H9 (cell line): ENCODE measurements around the gene HS6ST1. TPM values are rescaled to one million over a fixed set of nuclear protein-coding genes. Genes with fewer than 3 reads are reported as not detected.
A peak's percentile ranks its signal among the peaks of the same experiment; 100 is the strongest.

Experiments used
- DNase-seq: peaks from one replicate; pipeline ENCODE4 v3.0.0-alpha.2; 2017
- H2AFZ ChIP-seq: one replicate; pipeline ENCODE4 v1.6.1; 2013; ENCODE audit warnings: mild to moderate bottlenecking, low read length, control low read depth, moderate library complexity
- H2AK5ac ChIP-seq: 2 replicates; pipeline ENCODE4 v1.6.1; 2013; ENCODE audit warnings: low read length, control low read depth, mixed read lengths; ENCODE audit not compliant: insufficient read length
- H2BK120ac ChIP-seq: one replicate; pipeline ENCODE4 v1.6.1; 2013; ENCODE audit warnings: low read depth, mild to moderate bottlenecking, low read length, control low read depth, inconsistent platforms; ENCODE audit not compliant: poor library complexity, severe bottlenecking
- H2BK12ac ChIP-seq: 2 replicates; pipeline ENCODE4 v1.6.1; 2013; ENCODE audit warnings: low read length, control low read depth, mixed read lengths, low read depth; ENCODE audit not compliant: insufficient read length
- H2BK15ac ChIP-seq: 2 replicates; pipeline ENCODE4 v1.6.1; 2013; ENCODE audit warnings: low read depth, low read length, control low read depth
- H2BK20ac ChIP-seq: one replicate; pipeline ENCODE4 v1.6.1; 2013; ENCODE audit warnings: low read depth, mild to moderate bottlenecking, low read length, control low read depth, inconsistent platforms; ENCODE audit not compliant: poor library complexity, severe bottlenecking
- H2BK5ac ChIP-seq: 2 replicates; pipeline ENCODE4 v1.6.1; 2013; ENCODE audit warnings: low read length, control low read depth, mixed read lengths; ENCODE audit not compliant: insufficient read length
- H3K14ac ChIP-seq: 2 replicates; pipeline ENCODE4 v1.6.1; 2013; ENCODE audit warnings: low read length, control low read depth; ENCODE audit not compliant: insufficient read depth
- H3K18ac ChIP-seq: 2 replicates; pipeline ENCODE4 v1.6.1; 2013; ENCODE audit warnings: low read depth, mild to moderate bottlenecking, mixed read lengths, low read length, control low read depth; ENCODE audit not compliant: insufficient read length
- H3K23ac ChIP-seq: 2 replicates; pipeline ENCODE4 v1.6.1; 2013; ENCODE audit warnings: low read length, control low read depth, mixed read lengths, low read depth; ENCODE audit not compliant: insufficient read length
- H3K23me2 ChIP-seq: 2 replicates; pipeline ENCODE4 v1.6.1; 2013; ENCODE audit warnings: low read depth, mild to moderate bottlenecking, mixed read lengths, low read length, control low read depth; ENCODE audit not compliant: insufficient read length, poor library complexity, severe bottlenecking
- H3K27ac ChIP-seq: 2 replicates; pipeline ENCODE4 v1.5.1; 2013; ENCODE audit warnings: low read length, control low read depth, mixed read lengths, low read depth; ENCODE audit not compliant: insufficient read length
- H3K27me3 ChIP-seq: 2 replicates; pipeline ENCODE4 v1.6.1; 2013; ENCODE audit warnings: low read length, control low read depth, inconsistent platforms; ENCODE audit not compliant: insufficient read depth
- H3K4ac ChIP-seq: 2 replicates; pipeline ENCODE4 v1.6.1; 2013; ENCODE audit warnings: low read depth, mild to moderate bottlenecking, control low read depth, inconsistent platforms, low read length, moderate library complexity
- H3K4me1 ChIP-seq: 2 replicates; pipeline ENCODE4 v1.6.1; 2013; ENCODE audit warnings: low read length, control low read depth, inconsistent platforms; ENCODE audit not compliant: insufficient read depth
- H3K4me2 ChIP-seq: 2 replicates; pipeline ENCODE4 v1.6.1; 2013; ENCODE audit warnings: low read length, control low read depth, mixed read lengths; ENCODE audit not compliant: insufficient read length, insufficient read depth
- H3K56ac ChIP-seq: 2 replicates; pipeline ENCODE4 v1.6.1; 2013; ENCODE audit warnings: low read depth, mild to moderate bottlenecking, mixed read lengths, low read length, control low read depth; ENCODE audit not compliant: insufficient read length
- H3K79me1 ChIP-seq: 2 replicates; pipeline ENCODE4 v1.6.1; 2013; ENCODE audit warnings: low read depth, mild to moderate bottlenecking, moderate library complexity, low read length, control low read depth, inconsistent platforms; ENCODE audit not compliant: insufficient read depth, poor library complexity, severe bottlenecking
- H3K79me2 ChIP-seq: 2 replicates; pipeline ENCODE4 v1.6.1; 2013; ENCODE audit warnings: low read length, control low read depth, inconsistent platforms; ENCODE audit not compliant: insufficient read depth
- H3K9ac ChIP-seq: 2 replicates; pipeline ENCODE4 v1.6.1; 2013; ENCODE audit warnings: low read length, control low read depth, mixed read lengths; ENCODE audit not compliant: insufficient read length; ENCODE audit errors: extremely low read depth
- H3K9me3 ChIP-seq: one replicate; pipeline ENCODE4 v1.6.1; 2013; ENCODE audit warnings: low read depth, low read length, inconsistent platforms; ENCODE audit not compliant: control insufficient read depth
- H3T11ph ChIP-seq: one replicate; pipeline ENCODE4 v1.6.1; 2013; ENCODE audit warnings: mild to moderate bottlenecking, low read length, control low read depth, inconsistent platforms
- H4K20me1 ChIP-seq: one replicate; pipeline ENCODE4 v1.6.1; 2013; ENCODE audit not compliant: control insufficient read depth, insufficient read length, insufficient read depth
- H4K5ac ChIP-seq: 2 replicates; pipeline ENCODE4 v1.6.1; 2013; ENCODE audit warnings: low read depth, mild to moderate bottlenecking, mixed read lengths, low read length, control low read depth; ENCODE audit not compliant: insufficient read length
- H4K8ac ChIP-seq: replicated peaks from 2 replicates; pipeline ENCODE4 v1.6.1; 2013; ENCODE audit warnings: low read length, control low read depth, mixed read lengths, low read depth; ENCODE audit not compliant: insufficient read length
- H4K91ac ChIP-seq: 2 replicates; pipeline ENCODE4 v1.6.1; 2013; ENCODE audit warnings: low read depth, mild to moderate bottlenecking, moderate library complexity, mixed read lengths, low read length, control low read depth; ENCODE audit not compliant: insufficient read length
- H3K27ac Mint-ChIP-seq, 3 experiments: 2 replicates in 2 of 3; 3 replicates in 1 of 3; pipeline ENCODE4 v1.8.0; 2020 to 2021; ENCODE audit warnings: mixed read lengths in 3 of 3, mild to moderate bottlenecking in 1 of 3, moderate library complexity in 1 of 3
- H3K27me3 Mint-ChIP-seq: 2 replicates; pipeline ENCODE4 v1.8.0; 2021; ENCODE audit warnings: low read depth, mild to moderate bottlenecking, moderate library complexity, mixed read lengths
- H3K36me3 Mint-ChIP-seq, 3 experiments: 2 replicates in 2 of 3; 3 replicates in 1 of 3; pipeline ENCODE4 v1.8.0; 2020 to 2021; ENCODE audit warnings: low read depth in 3 of 3, mixed read lengths in 3 of 3; ENCODE audit not compliant: insufficient read depth in 1 of 3
- H3K4me1 Mint-ChIP-seq, 2 experiments: 2 replicates each; pipeline ENCODE4 v1.8.0; 2020; ENCODE audit warnings: mixed read lengths in 2 of 2
- H3K4me3 Mint-ChIP-seq, 2 experiments: 2 replicates in 1 of 2; 3 replicates in 1 of 2; pipeline ENCODE4 v1.8.0; 2020 to 2021; ENCODE audit warnings: mild to moderate bottlenecking in 2 of 2, mixed read lengths in 2 of 2, moderate library complexity in 1 of 2
- H3K9me3 Mint-ChIP-seq, 2 experiments: 2 replicates in 1 of 2; 3 replicates in 1 of 2; pipeline ENCODE4 v1.8.0; 2020; ENCODE audit warnings: mild to moderate bottlenecking in 2 of 2, mixed read lengths in 2 of 2, moderate library complexity in 1 of 2
- CTCF ChIP-seq: fragments of 200-600 bp; sonication (generic); conservative IDR thresholded peaks from 3 replicates; pipeline ENCODE4 v1.8.0; 2021; ENCODE audit warnings: antibody characterized with exemption, mild to moderate bottlenecking
- WGBS: extraction: QIAGEN DNeasy Blood & Tissue Kit; methylation state at CpG from one replicate; pipeline ENCODE4 v1.1.7; 2013; ENCODE audit warnings: missing lambda C conversion rate, low lambda C conversion rate, mixed read lengths; ENCODE audit not compliant: insufficient read length; ENCODE audit errors: extremely low coverage; 5-methylcytosine and 5-hydroxymethylcytosine counted together
- total RNA-seq: library from RNA; stranded (reverse); gene quantifications from 2 replicates; pipeline ENCODE4 v1.2.1, GENCODE V29; 2021

The HS6ST1 gene
- total RNA-seq, 1 experiment from 2014 or later: 60.2 TPM

- H3K4me2 ChIP-seq: peak overlapping the region; percentile 43
- no peak overlapping the region for H2AFZ ChIP-seq
- no peak overlapping the region for H3K56ac ChIP-seq
- peak; percentile 68 for DNase-seq
- H2AK5ac ChIP-seq: no peak overlapping the region
- H3K27ac ChIP-seq: no peak overlapping the region
- Mint-ChIP-seq H3K4me3 (peak overlapping the region; percentile 89 to 91), H3K27ac (peak overlapping the region in 1 of 3 experiments; percentile 73; a peak in 1 of 7 replicates), H3K27me3 (peaks cover 22% of the 10 kb centered on the region), H3K9me3 (no peaks in the 10 kb centered on the region; a peak in 1 of 5 replicates), H3K36me3 (peaks cover 7 to 22% (median 18%) of the 10 kb centered on the region in 3 experiments; a peak in 6 of 7 replicates), H3K4me1 (peaks cover 46 to 50% of the 10 kb centered on the region in 2 experiments)
- H3K4ac ChIP-seq: no peak overlapping the region
- H2BK15ac ChIP-seq: no peak overlapping the region
- H3K79me1 ChIP-seq: peaks cover 3% of the 10 kb centered on the region
- H4K91ac ChIP-seq: no peak overlapping the region
- no peaks in the 10 kb centered on the region for H3K9me3 ChIP-seq
- no peak overlapping the region for H4K5ac ChIP-seq
- H3K27me3 ChIP-seq: no peaks in the 10 kb centered on the region; the same call in 1 of the 2 replicates
- no peak overlapping the region for H2BK5ac ChIP-seq
- H2BK20ac ChIP-seq: no peak overlapping the region
- no peaks in the 10 kb centered on the region; the same call in 1 of the 2 replicates for H3K4me1 ChIP-seq
- no peak overlapping the region for H2BK120ac ChIP-seq
- no peak overlapping the region for H3T11ph ChIP-seq
- peaks cover 12% of the 10 kb centered on the region for H3K23me2 ChIP-seq
- no peak overlapping the region for H4K8ac ChIP-seq
- no peak for TF ChIP-seq CTCF
- no peaks in the 10 kb centered on the region for H4K20me1 ChIP-seq
- H3K9ac ChIP-seq: peak overlapping the region; percentile 52
- H3K14ac ChIP-seq: no peak overlapping the region; the same call in 1 of the 2 replicates
- no peak overlapping the region for H3K18ac ChIP-seq
- peaks cover 48% of the 10 kb centered on the region; the same call in 1 of the 2 replicates for H3K79me2 ChIP-seq
- H2BK12ac ChIP-seq: no peak overlapping the region
- H3K23ac ChIP-seq: no peak overlapping the region
- no CpG with 5 or more reads among the region's 35 CpGs for WGBS
These were observed 1.3 kb downstream of the HS6ST1 start for GRCh38 chr2:128317181-128317898.
